NB4 (cell line): ENCODE data around the gene WDR73.

Source experiments
- POLR2A ChIP-seq: IDR thresholded peaks from 2 replicates; pipeline ENCODE4 v1.6.1; 2011; ENCODE audit warnings: mild to moderate bottlenecking; ENCODE audit not compliant: insufficient read length; ENCODE audit errors: extremely low read depth
- TF ChIP-seq, protein P1 (sequence below): IDR thresholded peaks from one replicate; pipeline ENCODE4 v1.5.1; 2012; ENCODE audit warnings: low read depth, low read length
- TF ChIP-seq, protein P2 (sequence below): IDR thresholded peaks from 2 replicates; pipeline ENCODE4 v1.6.1; 2011; ENCODE audit warnings: low read depth, low read length

DNA sequence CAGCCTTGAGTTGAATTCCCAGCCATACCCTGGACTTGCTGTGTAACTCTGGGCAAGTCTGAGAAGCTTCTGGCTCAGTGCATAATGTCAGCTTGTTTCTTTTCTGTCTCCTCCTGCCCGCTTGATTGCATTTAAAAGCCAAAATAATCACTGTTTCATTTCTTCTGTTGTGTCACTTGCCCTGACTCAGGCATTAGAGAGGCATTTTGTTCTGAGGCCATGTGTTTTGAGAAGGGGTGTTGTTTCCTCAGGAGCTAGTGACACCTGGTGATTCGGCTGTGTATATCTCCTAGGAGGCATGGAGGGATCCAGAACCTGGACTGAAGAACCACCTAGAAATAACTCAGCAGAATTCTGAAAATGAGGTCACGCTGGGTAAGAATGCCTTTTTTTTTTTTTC is 16.0 kb downstream of the WDR73 start:
- TF ChIP-seq, protein P1, sequence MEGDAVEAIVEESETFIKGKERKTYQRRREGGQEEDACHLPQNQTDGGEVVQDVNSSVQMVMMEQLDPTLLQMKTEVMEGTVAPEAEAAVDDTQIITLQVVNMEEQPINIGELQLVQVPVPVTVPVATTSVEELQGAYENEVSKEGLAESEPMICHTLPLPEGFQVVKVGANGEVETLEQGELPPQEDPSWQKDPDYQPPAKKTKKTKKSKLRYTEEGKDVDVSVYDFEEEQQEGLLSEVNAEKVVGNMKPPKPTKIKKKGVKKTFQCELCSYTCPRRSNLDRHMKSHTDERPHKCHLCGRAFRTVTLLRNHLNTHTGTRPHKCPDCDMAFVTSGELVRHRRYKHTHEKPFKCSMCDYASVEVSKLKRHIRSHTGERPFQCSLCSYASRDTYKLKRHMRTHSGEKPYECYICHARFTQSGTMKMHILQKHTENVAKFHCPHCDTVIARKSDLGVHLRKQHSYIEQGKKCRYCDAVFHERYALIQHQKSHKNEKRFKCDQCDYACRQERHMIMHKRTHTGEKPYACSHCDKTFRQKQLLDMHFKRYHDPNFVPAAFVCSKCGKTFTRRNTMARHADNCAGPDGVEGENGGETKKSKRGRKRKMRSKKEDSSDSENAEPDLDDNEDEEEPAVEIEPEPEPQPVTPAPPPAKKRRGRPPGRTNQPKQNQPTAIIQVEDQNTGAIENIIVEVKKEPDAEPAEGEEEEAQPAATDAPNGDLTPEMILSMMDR, result peak; percentile 19
- TF ChIP-seq, protein P2, sequence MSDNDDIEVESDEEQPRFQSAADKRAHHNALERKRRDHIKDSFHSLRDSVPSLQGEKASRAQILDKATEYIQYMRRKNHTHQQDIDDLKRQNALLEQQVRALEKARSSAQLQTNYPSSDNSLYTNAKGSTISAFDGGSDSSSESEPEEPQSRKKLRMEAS, result peak; percentile 63; the same call in 1 of the 2 replicates
- TF ChIP-seq POLR2A, result no peak
